WERI-Rb-1 (cell line): ENCODE results near the gene SCART1.
"Not testable (repeated sequence)": the region's sequence is repeated elsewhere in the genome, so short reads cannot be mapped to it uniquely, and the experiment has no call there.

ENCODE experiments used
- DNase-seq: peaks from one replicate; pipeline ENCODE4 v3.0.0-alpha.2; 2020
- H3K27ac ChIP-seq: fragments of 250-450 bp; sonication (Bioruptor Pico); 2 replicates; pipeline ENCODE4 v1.5.1; 2020; ENCODE audit warnings: mild to moderate bottlenecking, moderate library complexity
- H3K27me3 ChIP-seq: fragments of 250-450 bp; sonication (Bioruptor Pico); 2 replicates; pipeline ENCODE4 v1.5.1; 2021; ENCODE audit warnings: mild to moderate bottlenecking, low read depth, moderate library complexity; ENCODE audit not compliant: insufficient read depth, severe bottlenecking
- H3K36me3 ChIP-seq: fragments of 250-450 bp; sonication (Bioruptor Pico); 2 replicates; pipeline ENCODE4 v1.5.1; 2020; ENCODE audit warnings: mild to moderate bottlenecking, moderate library complexity
- H3K4me3 ChIP-seq: 2 replicates; pipeline ENCODE4 v1.5.1; 2011; ENCODE audit warnings: low read depth, mild to moderate bottlenecking, control low read depth, low read length
- H3K9me3 ChIP-seq: fragments of 250-450 bp; sonication (Bioruptor Pico); 2 replicates; pipeline ENCODE4 v1.5.1; 2021; ENCODE audit warnings: mild to moderate bottlenecking, moderate library complexity; ENCODE audit not compliant: severe bottlenecking
- CTCF ChIP-seq: IDR thresholded peaks from 2 replicates; pipeline ENCODE4 v1.5.1; 2011; ENCODE audit warnings: low read depth, mild to moderate bottlenecking, control low read depth, inconsistent platforms, low read length

The SCART1 gene

GRCh38 chr10:133453516-133454203, at the start of gene SCART1:
Gene SCART1 (plus strand): TSS chr10:133453945. CDS start chr10:133453998, 53 bp downstream.
- DNase-seq: no peak
- H3K27ac ChIP-seq: no peak within 1 kb of the TSS
- no peaks in the 10 kb centered on the region for H3K36me3 ChIP-seq
- no peaks in the 10 kb centered on the region for H3K27me3 ChIP-seq
- H3K9me3 ChIP-seq: peaks cover 1% of the 10 kb centered on the region
- no peak for TF ChIP-seq CTCF
- no peak within 1 kb of the TSS for H3K4me3 ChIP-seq

- DNase-seq: no peak
- Histone ChIP-seq H3K27me3 (no peaks in the 10 kb centered on the region), H3K4me3 (no peak overlapping the region), H3K36me3 (peaks cover 68% of the 10 kb centered on the region), H3K27ac (no peak overlapping the region), H3K9me3 (no peaks in the 10 kb centered on the region)
- TF ChIP-seq CTCF: no peak
Observed at GRCh38 chr10:133405272-133405671, 48.5 kb upstream of the SCART1 start.

GRCh38 chr10:133405844-133406527, 47.8 kb upstream of the SCART1 start:
- Histone ChIP-seq H3K27ac (no peak overlapping the region), H3K9me3 (peaks cover 1% of the 10 kb centered on the region), H3K4me3 (no peak overlapping the region), H3K36me3 (peaks cover 71% of the 10 kb centered on the region), H3K27me3 (no peaks in the 10 kb centered on the region)
- TF ChIP-seq CTCF: no peak
- no peak for DNase-seq

- Histone ChIP-seq H3K36me3 (peaks cover 71% of the 10 kb centered on the region), H3K9me3 (peaks cover 16% of the 10 kb centered on the region), H3K27me3 (no peaks in the 10 kb centered on the region), H3K27ac (no peak overlapping the region), H3K4me3 (no peak overlapping the region)
- no peak for DNase-seq
- TF ChIP-seq CTCF: no peak
Observed at GRCh38 chr10:133411523-133412380, 42.0 kb upstream of the SCART1 start.

- Histone ChIP-seq H3K4me3 (no peak overlapping the region), H3K27me3 (no peaks in the 10 kb centered on the region), H3K27ac (no peak overlapping the region), H3K9me3 (peaks cover 16% of the 10 kb centered on the region), H3K36me3 (peaks cover 65% of the 10 kb centered on the region)
- TF ChIP-seq CTCF: no peak
- no peak for DNase-seq
Observed at GRCh38 chr10:133412381-133412711, 41.4 kb upstream of the SCART1 start.

GRCh38 chr10:133414401-133414800, 39.3 kb upstream of the SCART1 start:
- DNase-seq, H3K27me3 ChIP-seq, H3K4me3 ChIP-seq, H3K27ac ChIP-seq: not testable (repeated sequence)
- H3K36me3 ChIP-seq: peaks cover 52% of the 10 kb centered on the region
- peaks cover 16% of the 10 kb centered on the region for H3K9me3 ChIP-seq
